Left colon (tissue), 2 donors: ENCODE measurements around the gene EXOC2. TPM values are rescaled to one million over a fixed set of nuclear protein-coding genes. Genes with fewer than 3 reads are reported as not detected.
"Not testable (repeated sequence)": the region's sequence is repeated elsewhere in the genome, so short reads cannot be mapped to it uniquely, and the experiment has no call there.

ENCODE experiments used
- ATAC-seq: fragments of 200-7000 bp; cut with Tn5 transposase; one replicate; pipeline ENCODE4 v1.9.1; 2020; ENCODE audit warnings: mild to moderate bottlenecking, moderate library complexity
- DNase-seq, 2 donors: peaks; one replicate each; pipeline ENCODE4 v3.0.0-alpha.2; 2020
- intact Hi-C, 2 donors: fragments of 100-400 bp; cut with DNase I in 1 of 2; cut with micrococcal nuclease in 1 of 2; formaldehyde crosslinking; loops; one replicate each; pipeline versions ENCODE4 v1.11.2 to v1.14.0; 2022; cut with DNase I, micrococcal nuclease
- total RNA-seq, 2 donors: library from RNA; stranded (reverse); fragmentation: NEBNext Ultra II Directional; extraction: Animal tissue kit (Norgen Biotek cat#: 25700); gene quantifications; one replicate each; pipeline ENCODE4 v1.2.1, GENCODE V29; 2021
- donor health status: DM: no; HTN: no; CAD: no.
- donor health status: DM: yes; HTN: yes; CAD: no.

The EXOC2 gene
- total RNA-seq, 2 donors from 2014 or later, result 13.9 to 17.6 TPM

GRCh38 chr6:611928-612327 lies 81.0 kb downstream of the EXOC2 start:
- intact Hi-C loops, result no loop called here
- ATAC-seq (no peak), DNase-seq (no peak)

- intact Hi-C loops, result no loop called here
- DNase-seq, result no peak
- no peak for ATAC-seq
Measured at GRCh38 chr6:610882-611281, 82.1 kb downstream of the EXOC2 start.

GRCh38 chr6:609905-610304 lies 83.0 kb downstream of the EXOC2 start:
- intact Hi-C loops, result no loop called here
- ATAC-seq (no peak), DNase-seq (no peak)

GRCh38 chr6:606829-607379 lies 86.0 kb downstream of the EXOC2 start:
- DNase-seq, result no peak
- ATAC-seq, result no peak
- intact Hi-C loops, result no loop called here

GRCh38 chr6:605895-606294 lies 87.0 kb downstream of the EXOC2 start:
- intact Hi-C loops, DNase-seq, ATAC-seq: not testable (repeated sequence)

- ATAC-seq (no peak), DNase-seq (no peak)
- intact Hi-C loops, result no loop called here
Measured at GRCh38 chr6:604579-604978, 88.4 kb downstream of the EXOC2 start.

GRCh38 chr6:603265-603664 lies 89.7 kb downstream of the EXOC2 start:
- no peak for DNase-seq
- intact Hi-C loops, result no loop called here
- no peak for ATAC-seq

- intact Hi-C loops, result loop anchor here in 1 of 2 donors (5.0 kb wide), 1 partner anchor 797 kb away; no protein-coding TSS in a partner anchor
- no peak for ATAC-seq
- no peak for DNase-seq
Measured at GRCh38 chr6:599576-600448, 93.1 kb downstream of the EXOC2 start.

GRCh38 chr6:593907-594212 lies 99.1 kb downstream of the EXOC2 start:
- DNase-seq (no peak), ATAC-seq (no peak)
- intact Hi-C loops, result no loop called here

GRCh38 chr6:593139-593906 lies 99.6 kb downstream of the EXOC2 start:
- ATAC-seq, result peak; percentile 50
- DNase-seq, result peak in 1 of 2 donors; percentile 61
- intact Hi-C loops, result no loop called here

GRCh38 chr6:589090-589489 lies 103.8 kb downstream of the EXOC2 start:
- ATAC-seq (no peak), DNase-seq (no peak)
- intact Hi-C loops, result no loop called here

GRCh38 chr6:586553-586952 lies 106.4 kb downstream of the EXOC2 start:
- intact Hi-C loops, result no loop called here
- no peak for DNase-seq

GRCh38 chr6:583635-584034 lies 109.3 kb downstream of the EXOC2 start:
- ATAC-seq (no peak), DNase-seq (no peak)
- intact Hi-C loops, result no loop called here

More at GRCh38 chr6:586553-586952, 106.4 kb downstream of the EXOC2 start:
- no peak for ATAC-seq

- no peak for ATAC-seq
Measured at GRCh38 chr6:583116-583515, 109.8 kb downstream of the EXOC2 start.

GRCh38 chr6:582370-582769 lies 110.6 kb downstream of the EXOC2 start:
- no peak for ATAC-seq
- intact Hi-C loops, result no loop called here
- no peak for DNase-seq

More at GRCh38 chr6:583116-583515, 109.8 kb downstream of the EXOC2 start:
- no peak for DNase-seq
- intact Hi-C loops, result no loop called here

- intact Hi-C loops, result no loop called here
- no peak for ATAC-seq
- DNase-seq, result no peak
Measured at GRCh38 chr6:579339-579738, 113.6 kb downstream of the EXOC2 start.

GRCh38 chr6:572596-573265 lies 120.2 kb downstream of the EXOC2 start:
- ATAC-seq (no peak), DNase-seq (no peak)
- intact Hi-C loops, result no loop called here

GRCh38 chr6:571892-572291 lies 121.0 kb downstream of the EXOC2 start:
- ATAC-seq (peak; percentile 83), DNase-seq (no peak)
- intact Hi-C loops, result no loop called here

GRCh38 chr6:570825-571224 lies 122.1 kb downstream of the EXOC2 start:
- ATAC-seq (no peak), DNase-seq (no peak)
- intact Hi-C loops, result no loop called here
